COR-L47 (cell line): ENCODE results near the gene NEFH.

Experiments
- DNase-seq: peaks from one replicate; lab custom pipeline; 2025; lab: John Stamatoyannopoulos, UW

Gene NEFH

DNA sequence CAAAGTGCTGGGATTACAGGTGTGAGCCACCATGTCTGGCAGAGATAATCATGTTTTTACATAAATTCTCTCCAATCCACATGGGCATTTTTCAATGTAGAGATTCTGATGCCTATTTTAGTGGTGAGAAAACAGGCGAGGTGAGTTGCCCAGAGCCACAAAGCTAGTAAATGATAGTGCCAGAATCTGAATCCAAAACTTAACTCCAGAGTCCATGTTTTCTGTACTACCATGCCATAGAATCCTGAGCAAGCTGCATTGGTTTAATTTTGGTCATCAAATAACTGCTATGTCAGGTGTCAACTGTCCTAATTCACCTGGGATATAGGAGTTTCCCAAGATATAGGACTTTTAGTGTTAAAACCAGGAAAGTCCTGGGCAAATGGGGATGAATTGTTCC, 13.6 kb downstream of the NEFH start:
- no peak for DNase-seq

DNA sequence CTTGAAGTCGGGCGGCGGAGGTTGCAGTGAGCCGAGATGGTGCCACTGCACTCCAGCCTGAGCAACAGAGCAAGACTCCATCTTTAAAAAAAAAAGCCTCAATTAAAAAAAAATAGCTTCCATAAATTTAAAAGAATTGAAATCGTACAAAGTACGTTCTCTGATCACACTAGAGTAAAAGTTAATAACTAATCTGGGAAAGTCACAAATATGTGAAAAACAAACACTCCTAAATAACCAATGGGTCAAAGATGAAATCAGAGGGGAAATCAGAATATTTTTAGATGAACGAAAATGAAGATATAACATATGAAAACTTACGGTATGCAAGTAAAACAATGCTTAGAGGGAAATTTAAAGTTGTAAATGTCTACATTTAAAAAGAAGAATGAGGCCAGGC, 19.8 kb downstream of the NEFH start:
- DNase-seq = no peak

DNA sequence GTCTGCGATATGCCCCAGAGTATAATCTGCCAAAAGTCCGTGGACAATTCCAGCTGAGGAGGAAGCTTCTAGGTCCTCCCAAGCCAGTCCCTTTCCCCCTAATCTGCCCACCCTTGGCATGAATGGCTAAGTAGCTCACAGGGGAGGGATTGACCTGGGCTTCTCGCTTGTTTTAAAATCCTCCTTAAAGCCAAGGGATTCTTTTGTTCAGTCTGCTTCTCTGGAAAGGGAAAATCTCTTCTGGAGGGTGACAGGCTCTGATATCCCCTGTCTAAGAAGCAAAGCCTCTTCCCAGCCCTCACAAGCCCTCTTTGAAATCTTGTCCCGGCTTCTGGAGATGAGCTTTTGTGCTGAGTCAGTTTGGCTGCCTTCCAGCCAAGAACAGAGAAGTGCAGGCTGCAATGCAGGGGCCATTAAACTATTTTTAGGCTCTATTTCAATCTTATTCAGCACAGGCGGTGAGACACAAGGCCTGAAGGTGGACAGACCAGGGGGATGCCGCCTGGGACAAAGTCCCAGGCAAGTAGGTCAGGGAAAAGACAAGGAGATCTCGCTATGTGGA, 23.9 kb downstream of the NEFH start:
- no peak for DNase-seq

DNA sequence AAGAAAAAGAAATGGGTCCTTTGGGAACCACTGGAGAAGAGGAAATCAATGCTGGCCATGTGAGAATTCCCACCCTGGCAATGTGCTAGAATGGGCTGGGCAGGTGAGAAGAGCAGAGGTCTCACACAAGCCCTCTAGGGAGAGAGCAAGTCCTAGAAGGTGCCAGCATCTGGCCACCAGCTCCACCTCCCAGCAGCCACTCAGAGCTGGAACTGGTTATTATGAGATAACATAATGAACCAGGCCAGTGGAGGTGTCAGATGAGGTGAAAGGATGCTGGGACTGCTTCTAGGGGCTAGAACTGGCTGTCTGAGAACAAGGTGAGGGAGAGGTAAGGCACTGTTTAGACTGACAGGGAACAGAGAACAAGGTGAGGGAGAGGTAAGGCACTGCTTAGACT, 29.3 kb downstream of the NEFH start:
- DNase-seq = no peak

DNA sequence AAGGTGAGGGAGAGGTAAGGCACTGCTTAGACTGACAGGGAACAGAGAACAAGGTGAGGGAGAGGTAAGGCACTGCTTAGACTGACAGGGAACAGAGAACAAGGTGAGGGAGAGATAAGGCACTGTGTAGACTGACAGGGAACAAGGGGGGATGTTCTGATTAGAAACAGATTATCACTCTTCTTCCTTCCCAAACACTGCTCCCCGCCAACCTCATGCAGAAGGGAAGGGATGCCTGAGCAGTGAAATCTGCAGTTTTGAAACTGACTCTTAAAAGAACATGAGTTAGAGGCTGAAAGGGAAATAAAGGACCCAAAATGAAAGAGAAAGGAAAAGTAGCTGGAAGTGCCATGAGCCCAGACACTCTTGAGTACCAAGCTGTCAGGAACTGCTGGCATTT, 29.8 kb downstream of the NEFH start:
- no peak for DNase-seq

DNA sequence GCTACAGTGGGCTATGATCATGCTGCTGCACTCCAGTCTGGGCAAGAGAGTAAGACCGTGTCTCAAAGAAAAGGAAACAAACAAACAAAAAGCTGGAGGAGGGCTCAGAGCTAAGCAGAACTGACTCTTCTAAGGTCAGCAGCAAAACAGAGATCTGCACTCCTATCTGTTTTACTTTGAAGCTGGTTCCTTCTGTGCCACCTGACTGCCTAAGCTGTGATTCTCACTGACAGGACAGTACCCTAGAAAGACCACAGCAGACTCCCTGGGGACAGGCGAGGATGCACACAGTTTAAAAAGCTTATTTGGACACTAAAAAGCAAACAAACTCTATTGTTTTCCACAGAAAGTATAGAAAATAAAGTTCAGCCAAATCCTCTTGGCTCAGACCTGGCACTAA, 30.5 kb downstream of the NEFH start:
- DNase-seq = no peak

DNA sequence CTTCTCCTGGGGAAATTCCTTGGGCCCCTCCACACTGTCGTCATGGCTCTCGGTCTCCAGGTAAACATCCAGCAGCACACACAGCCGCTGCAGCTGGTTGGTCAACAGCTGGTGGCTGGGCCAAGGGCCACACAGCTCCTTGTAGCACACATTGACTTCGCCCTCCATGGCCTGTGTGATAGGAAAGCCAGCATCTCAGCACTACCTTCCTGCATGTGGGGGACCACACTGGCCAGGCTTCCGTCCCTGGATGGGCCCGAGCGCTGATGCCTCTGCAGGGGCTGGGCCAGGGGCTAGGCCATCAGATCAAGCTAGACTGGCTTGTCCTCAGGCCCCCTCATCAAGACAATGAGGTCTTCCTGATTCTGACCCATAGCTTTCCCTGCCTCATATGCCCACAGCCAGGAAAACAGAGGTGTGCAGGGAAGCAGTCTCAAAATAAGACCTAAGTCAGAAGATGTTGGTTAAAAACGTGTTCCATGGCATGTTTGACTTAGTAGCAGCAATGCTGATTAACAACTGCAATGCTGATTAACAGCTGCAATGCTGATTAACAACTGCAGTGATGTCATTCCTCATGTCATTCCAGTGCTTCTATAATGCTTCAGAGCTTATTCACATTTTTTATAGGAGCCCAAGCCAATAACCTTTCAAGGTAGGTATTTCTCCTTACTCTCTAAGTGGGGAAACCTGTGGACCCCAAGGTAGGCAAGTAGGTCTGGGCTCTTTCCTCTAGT, 31.3 kb downstream of the NEFH start:
- no peak for DNase-seq

DNA sequence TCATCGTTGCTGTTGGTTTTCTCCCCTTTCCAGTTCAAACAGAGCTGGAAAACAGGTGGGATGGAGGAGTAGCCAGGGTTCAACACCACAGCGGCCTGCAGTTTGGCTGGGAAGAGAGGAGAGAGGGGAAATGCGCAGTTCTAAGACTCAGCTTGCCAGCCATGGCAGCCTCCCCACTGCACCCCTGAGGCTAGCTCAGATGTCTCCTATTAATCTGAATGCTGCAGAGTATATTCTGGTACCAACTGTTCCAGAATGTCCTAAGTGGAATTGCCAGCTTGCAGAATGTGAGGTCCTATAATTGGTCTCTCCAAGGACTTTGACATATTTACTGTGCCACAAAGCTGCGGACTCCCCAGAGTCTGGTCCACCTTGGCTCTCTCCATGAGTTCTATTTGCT, 32.0 kb downstream of the NEFH start:
- DNase-seq = no peak

DNA sequence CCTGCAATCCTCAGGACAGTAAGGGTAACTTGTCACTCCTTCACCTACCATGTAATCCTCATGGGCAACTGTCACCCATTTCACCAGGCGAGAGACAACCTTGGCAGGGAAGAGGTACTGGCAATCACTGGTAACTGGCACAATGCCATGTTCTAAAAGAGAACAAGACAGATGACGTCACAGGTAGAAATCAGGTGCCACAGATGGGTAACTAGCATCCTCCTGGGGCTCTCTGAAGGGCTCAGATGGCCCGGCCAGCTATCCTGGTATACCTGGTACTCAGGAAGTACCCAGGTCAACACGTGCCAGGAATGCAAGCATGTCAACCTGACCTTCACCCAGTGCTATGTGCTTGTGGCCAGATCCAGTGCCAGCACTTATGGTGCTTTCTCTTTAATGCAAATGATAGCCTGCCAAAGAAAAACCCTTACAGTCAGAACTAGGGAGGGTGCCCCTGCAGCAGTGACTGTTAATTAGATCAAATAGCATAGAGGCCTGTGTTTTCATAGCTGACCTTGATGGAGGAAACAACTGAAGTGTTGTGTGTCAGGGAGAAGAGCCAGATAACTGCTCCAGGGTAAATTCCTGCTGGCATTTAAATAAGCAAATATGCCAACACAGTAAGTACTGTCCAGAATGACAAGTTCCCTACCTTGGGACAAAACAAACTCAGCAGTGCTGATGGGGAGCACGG, 37.3 kb downstream of the NEFH start:
- DNase-seq = peak; percentile 2

DNA sequence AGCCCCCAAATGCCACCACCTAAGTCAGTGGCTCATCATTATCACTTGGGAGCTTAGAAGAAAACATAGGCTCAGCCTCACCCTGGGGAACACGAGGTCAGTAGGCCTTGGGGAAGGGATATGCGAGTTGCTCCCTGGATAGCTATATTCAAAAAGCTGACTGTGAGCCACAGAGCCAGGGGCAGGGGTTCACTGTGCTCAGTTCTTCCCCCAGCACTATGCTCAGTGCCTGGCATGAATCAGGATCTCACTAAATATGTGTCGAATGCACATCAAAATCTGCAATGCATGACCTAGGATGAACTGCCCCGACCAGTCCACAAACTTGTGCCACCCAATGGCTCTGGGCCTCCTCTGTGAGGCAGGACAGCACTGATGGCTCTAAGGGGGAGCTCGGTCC, 38.4 kb downstream of the NEFH start:
- DNase-seq = no peak

DNA sequence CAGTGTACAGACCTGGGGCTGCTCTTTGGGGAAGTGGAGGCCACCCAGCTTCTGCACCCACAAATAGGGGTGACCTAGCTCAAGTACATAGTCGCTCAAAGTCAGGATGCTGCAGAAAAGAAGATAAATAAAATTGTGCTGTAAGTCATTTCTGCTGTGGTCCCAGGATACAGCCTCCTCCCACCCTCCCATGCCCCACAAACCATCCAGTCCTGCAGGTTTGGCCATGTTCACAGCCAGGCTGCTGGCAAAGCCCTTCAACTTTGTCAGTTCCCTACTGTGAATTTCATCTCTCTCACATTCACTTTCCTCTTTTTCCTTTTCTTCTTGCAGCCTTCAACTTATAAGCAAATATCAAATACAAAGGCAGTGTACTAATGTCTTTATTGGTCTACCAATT, 40.0 kb downstream of the NEFH start:
- DNase-seq = no peak

DNA sequence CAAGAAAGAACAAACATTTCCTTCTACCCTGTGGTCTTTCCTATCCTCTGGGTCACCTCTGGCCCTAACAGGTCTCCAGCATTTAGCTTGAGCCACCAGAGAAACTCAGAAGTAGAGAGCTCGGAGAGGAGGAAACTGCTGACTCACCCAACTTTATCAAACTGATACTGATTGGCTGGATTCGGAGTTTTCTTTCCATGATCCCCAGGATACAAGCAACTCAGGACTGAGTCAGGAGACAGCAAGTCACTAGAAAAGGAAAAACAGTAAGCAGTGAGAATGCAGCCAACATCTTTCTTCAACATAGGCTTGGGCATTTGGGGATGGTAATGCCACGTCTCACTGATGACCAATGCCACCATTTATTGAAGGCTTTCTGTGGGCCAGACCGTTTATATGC, 40.8 kb downstream of the NEFH start:
- no peak for DNase-seq

DNA sequence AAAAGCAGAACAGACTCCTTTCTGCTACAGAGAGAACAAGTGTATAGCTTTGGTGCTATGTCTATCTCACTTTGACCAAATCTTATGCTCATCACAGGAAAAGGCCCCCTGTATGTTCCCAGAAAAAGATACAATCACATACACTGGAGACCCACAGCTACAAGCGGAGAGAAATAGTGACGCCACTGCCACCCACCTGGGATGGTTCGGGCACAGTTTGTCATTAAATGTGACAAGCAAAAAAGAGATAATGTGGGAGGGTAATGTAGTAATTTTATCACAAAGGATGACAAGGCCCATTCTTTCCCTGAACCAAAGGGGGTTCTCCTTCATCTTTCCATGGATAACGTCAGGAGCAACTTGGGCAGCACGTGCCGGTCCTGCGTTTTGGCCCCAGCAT, 41.5 kb downstream of the NEFH start:
- DNase-seq = no peak

DNA sequence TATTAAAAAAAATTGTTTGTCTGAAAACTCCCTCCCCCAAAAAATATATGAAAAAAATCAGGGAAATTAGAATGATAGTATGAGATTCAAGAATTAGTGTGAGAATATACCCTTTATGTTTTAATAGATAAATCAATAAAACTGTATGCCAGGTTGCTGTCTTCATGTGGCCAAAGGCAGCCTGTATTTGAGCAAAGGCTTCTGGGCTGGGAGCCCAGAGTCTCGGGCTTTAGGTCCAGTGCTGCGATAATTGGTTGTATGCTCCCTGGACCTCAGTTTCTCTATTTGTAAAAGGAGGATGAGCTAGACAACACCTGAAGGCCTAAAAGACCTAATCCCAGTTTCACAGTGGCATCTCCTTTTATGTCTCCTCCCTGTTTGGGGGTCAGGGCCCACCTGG, 43.7 kb downstream of the NEFH start:
- DNase-seq = no peak

DNA sequence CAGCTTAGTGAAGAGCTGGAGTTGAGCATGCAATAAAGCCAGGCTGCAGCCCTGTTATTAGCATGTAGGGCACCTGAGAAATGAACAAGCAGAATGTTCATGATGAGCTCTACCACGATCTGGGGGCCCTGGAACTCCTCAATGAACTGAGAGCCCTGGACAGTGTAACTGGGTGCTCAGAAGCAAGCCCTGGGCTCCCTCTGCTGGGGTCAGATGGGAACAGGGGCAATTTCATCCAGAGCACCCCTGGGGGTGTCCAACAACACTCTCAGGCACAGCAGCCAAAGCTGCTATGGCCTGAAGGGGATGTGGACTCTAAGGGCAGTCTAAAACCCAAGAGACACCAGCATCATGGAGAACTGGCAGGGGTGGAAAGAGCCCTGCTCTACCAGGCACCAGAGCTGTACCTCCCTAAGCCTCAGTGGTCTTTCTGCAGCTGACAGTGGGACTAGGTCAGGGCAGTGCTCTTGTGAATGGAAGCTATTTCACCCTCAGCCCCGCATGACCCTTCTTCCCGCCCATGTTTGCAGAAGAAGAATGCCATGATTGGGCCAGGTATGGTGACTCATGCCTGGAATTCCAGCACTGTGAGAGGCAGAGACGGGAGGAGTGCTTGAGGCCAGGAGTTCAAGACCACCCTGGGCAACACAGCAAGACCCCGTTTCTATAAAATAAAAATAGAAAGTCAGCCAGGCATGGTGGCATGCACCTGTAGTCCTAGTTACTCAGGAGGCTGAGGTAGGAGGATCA, 44.6 kb downstream of the NEFH start:
- DNase-seq = peak; percentile 34

DNA sequence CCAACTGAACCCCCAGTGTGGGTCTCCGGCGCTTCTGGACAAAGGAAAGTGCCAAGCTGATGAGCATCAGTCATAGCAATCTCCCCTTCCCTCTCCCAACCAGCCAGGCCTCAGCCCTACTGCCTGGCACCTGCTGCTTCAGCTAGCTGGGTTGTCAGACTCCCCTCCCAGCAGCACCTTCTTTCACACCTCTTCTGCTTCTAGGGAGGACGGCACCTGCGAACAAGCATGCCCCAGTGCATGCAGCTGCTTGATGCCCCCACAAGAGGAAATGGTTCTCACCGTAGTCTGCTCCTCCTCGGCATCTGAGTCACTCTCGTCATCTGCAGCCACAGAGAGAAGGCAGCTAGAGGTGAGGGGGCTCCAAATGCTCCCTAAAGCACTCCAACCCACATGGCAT, 48.1 kb downstream of the NEFH start:
- no peak for DNase-seq

DNA sequence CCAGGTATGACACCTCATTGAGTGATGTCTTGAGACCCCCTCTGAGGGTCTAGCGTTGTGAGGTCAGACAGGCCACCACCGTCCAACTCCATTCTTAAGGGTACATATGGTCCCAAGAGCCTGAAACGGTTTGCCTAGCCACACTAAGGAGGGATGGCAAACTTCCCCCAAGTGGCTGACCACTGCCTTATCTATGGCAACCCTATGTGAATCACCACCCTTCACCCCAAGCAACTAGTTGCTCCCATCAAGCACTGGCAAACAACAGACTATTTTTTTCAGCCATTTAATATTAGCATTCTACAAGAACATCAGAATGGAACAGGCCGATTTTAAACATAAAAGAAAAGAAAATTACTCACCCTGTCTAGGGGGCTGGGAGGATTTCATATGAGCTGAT, 50.7 kb downstream of the NEFH start:
- no peak for DNase-seq

DNA sequence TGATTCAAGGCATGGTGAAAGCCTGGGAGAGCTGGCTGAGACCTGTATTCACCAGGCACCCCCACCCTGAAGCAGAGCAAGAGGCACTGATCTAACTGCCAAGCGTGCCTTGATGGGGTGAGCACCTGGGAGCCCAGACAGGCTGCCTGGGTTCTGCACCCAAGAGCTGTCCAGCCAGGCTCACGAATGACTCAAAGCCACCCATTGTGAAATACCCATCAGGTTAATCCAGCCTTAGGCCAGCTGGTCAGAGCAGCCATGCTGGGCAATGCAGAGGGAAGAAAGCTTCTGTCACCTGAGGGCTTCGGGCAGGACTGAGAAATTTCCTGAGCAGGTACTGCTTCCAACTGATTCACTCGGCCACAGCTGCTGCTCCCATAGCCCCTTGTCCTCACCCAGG, 51.4 kb downstream of the NEFH start:
- DNase-seq = no peak

DNA sequence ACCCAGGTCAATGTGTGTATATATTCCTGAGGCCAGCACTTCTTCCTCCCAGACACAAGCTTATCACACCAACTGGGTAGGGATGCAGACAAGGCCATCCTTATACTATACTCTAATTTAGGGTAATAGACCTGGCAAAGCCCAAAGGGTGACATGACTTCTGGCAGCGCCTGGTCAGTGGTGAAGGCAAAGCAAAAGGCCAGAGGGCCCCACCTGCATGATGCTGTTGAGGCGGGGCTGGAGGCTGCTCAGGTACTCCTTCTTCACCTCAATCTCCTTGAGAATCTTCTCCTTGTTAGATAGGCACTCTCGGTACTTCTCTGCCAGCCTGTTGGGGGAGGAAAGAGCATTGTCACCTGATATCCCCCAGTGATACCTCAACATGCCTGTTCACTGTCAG, 56.4 kb downstream of the NEFH start:
- no peak for DNase-seq

DNA sequence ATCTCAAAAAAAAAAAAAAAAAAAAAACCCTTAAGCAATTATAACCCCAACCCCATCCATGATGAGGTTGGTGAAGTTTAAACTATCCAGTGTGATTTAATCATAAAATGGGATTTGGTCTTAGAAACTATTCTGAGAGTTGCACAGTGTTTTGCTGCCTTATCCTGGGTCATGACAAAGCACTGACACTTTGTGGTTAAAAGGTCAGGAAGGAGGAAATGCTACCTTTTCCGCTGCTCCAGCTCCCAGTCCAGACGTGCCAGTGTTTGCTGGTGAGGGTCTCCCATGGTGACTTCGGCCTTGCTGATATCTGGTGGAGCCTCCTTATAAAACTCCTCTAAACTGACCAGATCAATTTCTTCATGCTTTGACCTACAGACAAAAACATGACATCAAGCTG, 59.1 kb downstream of the NEFH start:
- DNase-seq = no peak
